GM04504 (cell line): ENCODE measurements around the gene GAP43.

ENCODE experiments used
- DNase-seq: peaks from one replicate; pipeline ENCODE4 v3.0.0-alpha.2; 2012; ENCODE audit warnings: low read depth

GAP43 gene

DNA sequence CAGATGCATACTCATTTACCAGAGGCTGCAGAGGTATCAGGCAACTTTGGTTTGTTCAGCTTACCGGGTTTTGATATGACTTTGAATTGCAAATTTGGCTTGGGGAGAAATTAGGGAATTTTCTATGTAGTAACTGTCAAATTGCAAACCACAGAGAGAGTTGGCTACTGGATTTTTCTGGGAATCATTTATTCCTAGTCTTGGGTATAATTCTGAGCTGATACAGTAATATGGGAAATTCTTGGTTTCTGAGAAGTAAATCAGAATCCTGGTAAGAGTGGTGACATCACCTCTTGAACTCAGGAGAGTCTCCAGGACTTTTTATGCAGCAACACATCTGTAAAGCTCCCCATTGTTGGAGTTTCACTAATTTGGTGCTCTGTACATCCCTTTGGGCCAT, 39.0 kb downstream of the GAP43 start:
- no peak for DNase-seq

DNA sequence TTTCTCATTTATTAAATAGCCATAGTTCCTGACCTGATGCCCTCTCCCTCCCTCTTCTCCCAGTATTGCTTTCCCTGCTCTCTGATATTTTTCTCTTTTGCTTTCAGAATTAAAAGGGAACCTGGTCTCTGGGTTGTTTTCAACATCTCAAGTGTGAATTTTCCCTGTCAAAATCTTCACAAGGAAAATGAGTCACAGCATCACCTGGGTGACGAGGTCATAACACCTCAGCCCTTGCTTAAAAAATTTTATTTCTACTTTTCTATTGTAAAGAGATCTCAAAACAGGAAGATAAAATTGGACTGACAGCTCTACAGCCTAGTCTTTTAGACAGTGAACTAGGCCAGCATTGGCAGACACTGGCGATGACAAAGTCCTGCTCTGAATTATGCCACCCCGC, 40.1 kb downstream of the GAP43 start:
- no peak for DNase-seq

DNA sequence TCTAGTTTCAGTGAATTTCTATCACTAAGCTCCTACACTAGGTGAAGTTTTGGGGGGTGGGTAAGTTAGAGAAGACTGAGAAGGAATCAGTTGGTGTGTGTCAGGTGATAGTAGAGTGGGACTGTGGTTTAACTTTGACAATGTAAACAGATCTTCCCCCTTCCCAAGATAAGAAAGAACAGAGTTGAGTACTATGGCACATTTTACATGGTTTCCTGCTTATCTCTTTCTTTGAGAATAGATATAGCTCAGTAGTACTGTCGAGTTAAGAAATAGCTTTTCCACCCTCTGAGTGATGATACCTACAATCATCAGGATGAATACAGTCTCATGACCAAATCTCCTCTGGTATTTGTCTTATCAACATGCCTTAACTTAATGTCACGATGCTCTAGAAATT, 42.8 kb downstream of the GAP43 start:
- DNase-seq, result no peak

DNA sequence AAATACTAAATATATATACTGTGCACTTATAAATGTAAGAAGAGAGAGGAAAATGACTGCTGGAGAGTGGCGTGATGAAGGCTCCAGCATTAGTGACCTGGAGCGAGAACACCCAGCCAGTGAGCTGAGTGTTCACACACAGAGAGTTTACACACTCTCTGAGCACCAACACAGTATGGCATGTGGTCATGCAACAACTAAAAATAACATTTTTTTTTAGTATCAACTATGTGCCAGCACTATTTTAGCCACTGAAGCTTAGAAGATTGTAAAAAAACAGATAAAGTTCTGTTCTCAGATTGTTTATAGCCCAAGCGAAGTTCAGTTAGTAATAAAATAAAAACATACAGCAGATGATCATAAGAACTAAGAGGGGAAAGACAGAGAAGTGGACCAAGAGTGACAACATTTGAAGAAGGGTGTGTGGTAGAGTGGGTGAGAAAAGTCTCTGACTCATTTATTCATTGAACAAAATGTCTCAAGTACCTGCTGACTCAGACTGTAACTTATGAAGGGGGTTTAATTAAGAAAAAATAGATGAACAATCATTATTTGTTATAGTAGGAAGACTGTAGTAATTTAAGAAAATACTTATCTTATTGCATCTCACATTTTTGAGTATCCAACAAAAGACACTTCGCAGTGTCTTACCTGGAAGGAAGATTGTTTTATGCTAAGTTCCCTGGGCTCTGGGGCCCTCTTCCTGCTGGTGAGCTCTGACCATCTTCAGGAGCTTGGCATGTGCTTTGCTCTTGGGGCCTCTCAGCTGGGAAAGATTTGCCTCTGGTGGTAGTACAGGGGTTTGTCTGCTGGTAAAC, 43.8 kb downstream of the GAP43 start:
- no peak for DNase-seq

DNA sequence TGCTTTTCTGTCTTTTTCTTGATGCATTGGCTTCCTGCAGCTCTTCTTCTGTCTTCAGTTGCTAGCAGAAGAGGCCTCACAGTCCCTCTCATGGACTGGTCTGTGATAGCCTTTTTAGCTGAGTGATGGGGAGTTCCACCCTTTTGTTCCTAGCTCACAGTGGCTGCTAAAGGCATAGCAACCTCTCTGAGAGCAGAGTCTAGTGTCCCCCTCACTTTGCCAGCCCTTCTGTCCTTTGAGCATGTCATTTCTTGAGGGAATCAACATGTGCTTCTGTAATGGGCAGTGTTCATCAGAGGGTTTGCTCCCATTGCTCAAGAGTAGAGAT, 44.4 kb downstream of the GAP43 start:
- no peak for DNase-seq

DNA sequence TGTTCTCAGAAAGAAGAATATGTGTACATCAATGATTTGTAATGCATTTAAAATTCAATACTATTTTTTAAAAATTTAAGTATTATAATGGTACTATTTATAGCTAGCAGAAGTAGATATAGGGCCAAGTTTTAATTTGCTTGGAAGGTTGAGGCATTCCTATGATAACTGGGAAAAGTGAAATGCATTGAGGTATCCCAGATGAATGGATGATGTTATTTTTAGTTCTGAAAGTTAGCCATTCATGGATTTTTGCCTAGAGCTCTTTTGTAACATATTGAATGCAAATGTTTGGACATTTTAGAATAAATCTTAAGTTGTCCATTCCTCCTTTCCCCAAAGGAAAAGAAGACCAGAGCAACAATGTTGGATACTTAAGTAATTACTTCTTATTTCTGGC, 47.6 kb downstream of the GAP43 start:
- no peak for DNase-seq

GRCh38 chr3:115671761-115672455, 48.6 kb downstream of the GAP43 start:
- DNase-seq, result no peak

- no peak for DNase-seq
Measured at GRCh38 chr3:115673881-115674280, 50.6 kb downstream of the GAP43 start.

GRCh38 chr3:115676336-115676735, 53.0 kb downstream of the GAP43 start:
- DNase-seq, result no peak

DNA sequence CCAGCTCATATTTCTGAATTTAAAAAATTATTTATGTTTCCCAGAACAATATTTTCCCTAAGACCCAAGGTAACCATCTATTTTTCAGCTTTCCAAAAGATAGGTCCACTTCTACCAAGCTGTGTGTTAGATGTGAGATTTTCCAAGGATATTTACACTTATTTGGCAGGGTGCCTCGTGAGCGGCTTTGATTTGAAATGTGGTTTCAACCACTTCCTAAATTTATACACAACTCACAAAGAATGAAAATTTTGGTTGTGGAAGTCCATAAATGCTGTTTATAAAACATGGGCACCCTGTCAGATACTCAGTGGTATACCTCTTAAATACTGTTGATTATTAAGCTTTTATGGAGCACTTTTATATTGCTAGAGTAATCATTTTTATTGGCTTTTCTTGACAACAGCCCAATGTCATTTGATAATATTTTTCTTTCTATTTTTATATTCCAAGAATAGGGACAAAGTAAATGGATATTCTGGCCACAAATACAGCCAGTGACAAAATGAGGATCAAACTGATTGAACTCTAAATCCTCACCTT, 57.6 kb downstream of the GAP43 start:
- no peak for DNase-seq

DNA sequence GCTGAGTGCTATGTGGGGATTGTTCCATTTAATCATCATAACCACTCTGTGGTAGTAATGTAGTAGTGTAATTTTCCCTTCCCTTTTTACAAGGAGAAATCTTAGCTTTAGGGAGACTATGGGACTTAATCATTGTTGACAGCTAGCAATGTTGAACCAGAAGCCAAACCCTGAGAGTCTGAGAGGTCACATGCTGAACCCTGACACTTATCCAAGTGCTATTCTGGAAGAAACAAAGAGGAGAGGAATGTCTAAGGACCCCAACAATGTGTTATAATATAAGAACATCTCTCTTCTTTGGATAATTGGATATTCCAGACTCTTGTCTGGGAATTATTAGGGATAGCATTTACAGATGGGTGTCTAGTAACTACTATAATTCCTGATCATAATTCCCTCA, 58.4 kb downstream of the GAP43 start:
- DNase-seq, result no peak

DNA sequence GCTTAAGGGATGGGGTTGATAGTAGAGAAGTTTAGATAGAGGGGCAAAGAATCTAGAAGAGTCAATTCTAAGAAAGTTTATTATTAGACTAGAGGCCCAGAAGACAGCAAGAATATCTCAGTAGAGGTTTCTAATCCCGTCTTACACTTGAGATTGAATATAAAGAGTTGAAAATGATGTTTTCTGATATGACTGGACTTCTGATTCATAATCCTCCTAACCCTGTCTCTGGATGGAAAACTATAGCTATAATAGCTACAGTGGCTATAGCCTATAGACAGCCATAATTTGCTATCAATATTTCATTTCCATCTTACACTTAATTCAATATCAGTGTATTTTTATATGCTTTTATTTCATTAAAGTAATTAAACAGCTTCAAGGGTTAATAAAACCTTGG, 60.0 kb downstream of the GAP43 start:
- DNase-seq, result no peak

GRCh38 chr3:115683773-115684172, 60.5 kb downstream of the GAP43 start:
- no peak for DNase-seq

DNA sequence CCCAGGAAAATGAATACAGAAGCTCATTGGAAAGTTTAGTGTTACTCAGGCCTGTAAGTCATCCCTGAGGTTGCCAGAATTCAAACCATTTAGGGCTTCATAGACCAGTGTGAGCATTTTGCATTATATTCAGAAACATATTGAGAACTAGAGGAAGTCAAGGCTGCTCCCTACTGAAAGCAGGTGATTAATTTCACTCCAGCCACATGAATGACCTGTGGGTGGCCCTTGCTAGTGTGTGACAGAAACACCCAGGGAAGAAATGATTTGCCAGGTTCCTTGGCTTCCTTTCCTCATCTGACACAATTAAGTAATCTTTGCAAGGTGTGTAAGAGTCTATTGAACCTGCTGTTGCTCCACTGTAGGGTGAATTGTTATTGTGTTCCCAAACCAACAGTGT, 61.8 kb downstream of the GAP43 start:
- DNase-seq, result no peak

GRCh38 chr3:115687721-115688120, 64.4 kb downstream of the GAP43 start:
- no peak for DNase-seq

DNA sequence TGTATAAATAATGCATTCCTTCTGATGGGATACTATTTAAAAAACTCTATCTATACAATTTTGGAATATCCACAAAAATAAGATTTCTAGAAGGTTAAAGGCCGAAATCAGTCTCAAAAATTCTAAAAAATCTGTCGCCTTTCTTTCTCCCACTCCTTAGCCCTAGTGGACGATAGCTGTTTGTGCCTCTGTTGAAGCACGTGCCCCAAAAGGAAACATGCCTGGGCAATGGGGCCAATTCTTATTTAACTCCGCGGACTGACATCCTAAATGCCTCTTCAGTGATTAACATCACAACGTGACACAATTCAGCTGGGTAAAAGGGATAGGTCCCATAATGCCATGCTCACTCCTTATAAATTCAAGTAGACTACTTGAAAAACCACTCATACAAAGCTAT, 65.1 kb downstream of the GAP43 start:
- DNase-seq, result no peak

- DNase-seq, result no peak
Measured at GRCh38 chr3:115689928-115690327, 66.6 kb downstream of the GAP43 start.

DNA sequence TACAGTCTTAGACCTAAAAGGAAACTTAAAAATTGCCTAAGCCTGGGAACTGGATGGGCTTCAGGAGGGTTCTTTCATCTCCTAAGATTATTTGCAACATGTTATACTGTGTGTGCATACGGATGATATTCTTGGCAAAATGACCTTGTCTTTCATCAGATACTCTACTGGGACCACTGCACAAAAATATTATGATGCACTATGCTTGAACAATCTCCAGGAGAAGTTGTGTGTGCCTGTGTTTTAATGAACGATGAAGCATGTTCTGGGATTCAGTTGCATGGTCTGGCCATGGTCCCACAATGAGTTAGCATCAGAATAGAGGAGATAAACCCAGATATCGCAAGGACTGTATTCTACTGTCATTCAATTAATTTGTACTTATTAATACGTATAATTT, 68.7 kb downstream of the GAP43 start:
- no peak for DNase-seq

DNA sequence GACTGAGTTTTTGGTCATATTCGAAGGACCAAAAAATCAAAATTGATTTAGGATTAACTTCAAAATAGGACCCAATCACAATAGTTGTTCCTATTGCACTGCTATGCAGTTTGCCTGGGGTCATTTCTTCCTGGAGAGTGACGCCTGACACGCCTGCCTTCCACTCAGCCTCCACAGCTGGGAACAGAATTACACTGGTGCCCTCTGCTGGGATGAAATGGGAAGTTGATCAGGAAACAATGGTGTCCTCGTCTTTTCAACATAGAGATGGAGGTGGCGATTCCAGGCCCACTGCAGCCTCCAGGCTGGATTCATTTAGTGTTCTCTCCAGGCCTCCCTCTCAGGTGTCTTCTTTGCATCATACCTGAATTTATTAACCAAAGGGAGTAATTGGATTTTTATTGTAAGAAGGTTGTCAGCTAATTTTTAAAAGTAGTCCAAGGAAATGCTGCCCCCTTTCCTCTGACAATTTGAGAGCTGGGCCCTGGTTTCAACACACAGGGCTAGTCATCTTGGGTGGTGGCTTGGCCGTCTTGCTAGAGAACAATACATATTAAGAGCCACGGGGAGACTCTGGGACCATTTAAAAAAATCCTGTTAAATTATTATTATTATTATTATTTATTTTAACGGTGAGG, 69.7 kb downstream of the GAP43 start:
- DNase-seq, result peak; percentile 46

- DNase-seq, result no peak
Measured at GRCh38 chr3:115693868-115694267, 70.6 kb downstream of the GAP43 start.

GRCh38 chr3:115695090-115695489, 71.8 kb downstream of the GAP43 start:
- DNase-seq, result no peak

- no peak for DNase-seq
Measured at GRCh38 chr3:115697263-115698053, 74.1 kb downstream of the GAP43 start.
